PC-3 (cell line): ENCODE data around the gene TCF12.

Source experiments
- EZH2 ChIP-seq: fragments of 300-600 bp; sonication (generic); IDR thresholded peaks from one replicate; pipeline ENCODE4 v1.6.1; 2017; ENCODE audit warnings: antibody characterized with exemption, mild to moderate bottlenecking, low read length; ENCODE audit not compliant: unreplicated experiment
- EZH2phosphoT487 ChIP-seq: fragments of 300-600 bp; sonication (generic); IDR thresholded peaks from 2 replicates; pipeline ENCODE4 v1.6.1; 2018; ENCODE audit warnings: mild to moderate bottlenecking, antibody characterized with exemption, low read length, borderline replicate concordance
- TF ChIP-seq, protein P1 (sequence below): fragments of 300-600 bp; sonication (generic); conservative IDR thresholded peaks from 2 replicates; pipeline ENCODE4 v1.5.1; 2017; ENCODE audit warnings: antibody characterized with exemption, low read depth, mild to moderate bottlenecking, low read length

- TF ChIP-seq, protein P1, sequence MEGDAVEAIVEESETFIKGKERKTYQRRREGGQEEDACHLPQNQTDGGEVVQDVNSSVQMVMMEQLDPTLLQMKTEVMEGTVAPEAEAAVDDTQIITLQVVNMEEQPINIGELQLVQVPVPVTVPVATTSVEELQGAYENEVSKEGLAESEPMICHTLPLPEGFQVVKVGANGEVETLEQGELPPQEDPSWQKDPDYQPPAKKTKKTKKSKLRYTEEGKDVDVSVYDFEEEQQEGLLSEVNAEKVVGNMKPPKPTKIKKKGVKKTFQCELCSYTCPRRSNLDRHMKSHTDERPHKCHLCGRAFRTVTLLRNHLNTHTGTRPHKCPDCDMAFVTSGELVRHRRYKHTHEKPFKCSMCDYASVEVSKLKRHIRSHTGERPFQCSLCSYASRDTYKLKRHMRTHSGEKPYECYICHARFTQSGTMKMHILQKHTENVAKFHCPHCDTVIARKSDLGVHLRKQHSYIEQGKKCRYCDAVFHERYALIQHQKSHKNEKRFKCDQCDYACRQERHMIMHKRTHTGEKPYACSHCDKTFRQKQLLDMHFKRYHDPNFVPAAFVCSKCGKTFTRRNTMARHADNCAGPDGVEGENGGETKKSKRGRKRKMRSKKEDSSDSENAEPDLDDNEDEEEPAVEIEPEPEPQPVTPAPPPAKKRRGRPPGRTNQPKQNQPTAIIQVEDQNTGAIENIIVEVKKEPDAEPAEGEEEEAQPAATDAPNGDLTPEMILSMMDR, result no peak
- TF ChIP-seq EZH2 (no peak), EZH2phosphoT487 (no peak)
These were observed 332.9 kb downstream of the TCF12 start for GRCh38 chr15:57251308-57251707.
